HL-60/S4 treated with retinoic acid at 250 ng/mL for 4 days and 3 days (cell line): Measurements from ENCODE around the gene DCC.

Experiments
- in situ Hi-C: fragments of 300-500 bp; cut with MboI; formaldehyde crosslinking; loops from 2 replicates; pipeline ENCODE4 v1.7.0; 2022; ENCODE audit warnings: low sequenced_read_pairs

Gene DCC

DNA sequence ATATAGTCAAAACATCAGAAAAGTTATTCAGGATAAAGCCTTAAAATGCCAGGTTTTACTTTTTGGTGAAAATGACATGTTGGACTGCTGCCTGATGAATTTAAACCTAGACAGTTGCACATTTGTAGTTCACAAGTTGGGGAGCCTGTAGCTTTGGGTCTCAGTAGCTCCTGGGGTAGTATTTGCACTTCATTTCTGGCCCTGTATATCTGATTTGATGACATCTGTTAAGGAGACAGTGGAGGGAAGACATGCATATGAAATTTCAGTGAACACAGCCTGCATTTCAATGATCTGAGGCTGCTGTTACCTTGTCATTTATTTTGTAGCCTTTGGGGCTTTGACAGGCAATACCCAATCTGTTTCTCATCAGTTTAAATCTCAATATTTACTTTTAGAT, 156.4 kb downstream of the DCC start:
- in situ Hi-C loops: no loop called here

DNA sequence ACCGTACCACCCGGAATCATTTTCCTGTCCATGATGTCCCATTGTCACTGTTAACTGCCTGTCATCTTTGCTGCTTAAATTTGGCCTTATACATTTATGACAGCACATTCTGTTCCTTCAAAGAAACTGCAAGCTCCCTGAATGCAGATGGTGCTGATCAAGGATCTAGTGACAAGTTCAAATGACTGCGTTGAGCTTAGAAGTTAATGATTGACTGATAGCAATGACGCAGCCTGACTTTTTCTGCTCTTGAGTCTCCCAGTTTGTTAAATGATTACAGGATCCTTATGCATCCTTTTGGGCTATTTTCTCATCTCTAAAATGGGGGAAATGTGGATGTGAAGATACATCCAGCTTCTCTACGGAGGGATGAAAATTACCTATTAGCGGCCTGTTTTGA, 159.0 kb downstream of the DCC start:
- in situ Hi-C loops: no loop called here

DNA sequence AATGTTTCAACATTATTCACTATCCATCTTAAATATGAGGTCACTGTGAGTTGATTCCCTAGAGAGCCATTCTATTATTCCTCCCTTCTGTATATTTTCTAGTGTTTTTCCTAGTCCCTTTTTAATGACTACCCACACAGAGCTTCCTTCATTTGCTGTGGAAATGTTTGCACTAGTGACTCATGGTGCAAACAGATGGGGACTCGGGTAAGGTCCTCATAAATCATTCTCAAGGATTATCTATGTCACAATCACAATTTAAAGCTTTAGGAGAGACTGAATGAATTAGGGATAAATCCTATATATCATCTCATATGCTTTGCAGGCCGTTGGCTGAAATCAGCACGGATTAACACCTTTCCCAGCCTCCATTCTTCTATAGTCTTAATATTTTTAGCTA, 159.6 kb downstream of the DCC start:
- in situ Hi-C loops: no loop called here

DNA sequence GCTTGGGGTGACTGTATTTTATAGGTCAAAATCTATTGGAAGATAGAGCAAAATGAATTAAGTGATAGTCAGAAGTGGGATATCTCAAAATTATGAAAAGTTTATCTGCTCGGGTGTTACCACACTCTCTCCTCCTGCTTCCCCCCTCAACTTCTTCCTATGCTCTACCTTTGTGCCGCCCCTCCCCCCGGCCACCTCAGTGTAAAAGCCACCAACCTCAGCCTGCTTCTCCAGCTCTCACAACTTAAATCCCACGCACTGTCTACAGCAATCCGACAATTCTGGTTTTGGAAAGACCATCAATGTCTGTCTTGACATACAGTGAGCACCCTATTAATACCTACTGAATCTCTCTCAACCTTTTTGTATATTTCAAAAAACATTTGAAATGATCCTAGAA, 164.6 kb downstream of the DCC start:
- in situ Hi-C loops: no loop called here

DNA sequence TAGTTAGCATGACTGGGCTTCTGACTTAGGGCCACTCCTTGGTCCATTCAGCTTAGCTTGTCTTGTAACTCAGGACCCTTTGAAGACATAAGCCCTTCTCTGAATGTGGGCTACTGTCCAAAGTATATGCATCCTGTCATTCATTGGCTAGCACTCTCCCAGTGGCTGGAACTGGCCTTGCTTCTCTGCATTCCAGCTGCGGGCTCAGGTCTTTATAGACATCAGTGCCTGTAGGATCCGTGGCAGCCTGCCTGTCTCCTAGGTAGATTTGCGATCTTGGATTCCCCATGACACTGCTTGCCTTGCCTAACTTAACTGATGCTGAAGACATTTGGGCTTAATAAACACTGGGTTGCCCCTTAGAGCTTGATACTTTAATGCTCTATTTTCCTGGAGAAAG, 170.1 kb downstream of the DCC start:
- in situ Hi-C loops: no loop called here

DNA sequence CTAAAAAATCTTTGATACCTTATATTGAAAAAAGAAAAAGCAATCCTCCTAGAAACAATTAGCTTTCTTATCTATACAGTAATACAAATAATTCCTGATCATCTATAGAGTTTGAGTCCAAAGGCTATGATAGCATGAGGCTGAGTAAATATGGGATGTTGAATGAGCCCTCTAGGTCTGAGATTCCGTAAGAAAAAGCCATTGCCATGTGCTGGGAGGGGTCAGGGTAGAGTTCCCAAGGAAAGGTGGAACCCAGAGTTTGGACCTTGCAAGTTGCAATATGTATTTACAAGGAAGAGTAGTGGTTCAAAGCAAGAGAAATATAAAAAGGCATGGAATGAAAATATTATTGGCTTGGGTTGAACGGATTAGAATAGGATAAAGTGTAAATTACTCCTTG, 178.1 kb downstream of the DCC start:
- in situ Hi-C loops: no loop called here

DNA sequence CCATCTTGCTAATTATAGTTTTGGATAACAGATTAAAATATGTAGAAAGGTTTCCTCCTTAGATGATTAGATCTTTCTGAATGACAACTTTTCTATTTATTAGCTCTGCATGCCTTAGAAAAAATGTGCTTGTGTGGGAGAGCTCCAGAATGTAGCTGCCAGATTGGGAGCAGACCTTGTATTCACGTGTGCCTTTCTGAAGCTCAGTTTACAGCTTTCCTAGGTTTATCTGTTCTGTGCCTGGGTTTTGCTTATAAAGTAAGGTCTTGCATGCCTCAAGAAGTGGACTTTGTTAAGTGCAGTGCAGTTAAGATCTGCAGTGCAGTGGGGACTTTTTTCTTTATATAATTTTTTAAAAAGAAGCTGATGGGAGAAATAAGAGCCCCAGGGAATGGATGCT, 179.0 kb downstream of the DCC start:
- in situ Hi-C loops: no loop called here

DNA sequence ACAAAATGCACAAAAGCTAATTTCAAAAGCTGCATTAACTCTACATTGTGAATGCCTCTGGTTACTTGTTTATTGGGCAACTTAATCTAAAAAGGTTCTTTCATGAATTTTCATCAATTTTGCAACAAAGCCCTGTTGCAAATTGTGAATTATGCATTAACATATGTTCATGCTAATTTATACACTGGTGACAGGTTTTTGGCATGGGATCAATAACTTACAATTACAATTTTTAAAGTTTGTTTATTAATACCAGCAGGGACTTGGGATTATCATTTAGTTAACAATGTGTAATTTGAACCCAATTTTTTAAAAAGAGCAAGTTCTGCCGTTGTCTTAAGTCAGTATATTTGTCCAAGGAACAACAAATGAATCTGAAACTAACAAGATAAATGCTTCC, 183.6 kb downstream of the DCC start:
- in situ Hi-C loops: no loop called here

DNA sequence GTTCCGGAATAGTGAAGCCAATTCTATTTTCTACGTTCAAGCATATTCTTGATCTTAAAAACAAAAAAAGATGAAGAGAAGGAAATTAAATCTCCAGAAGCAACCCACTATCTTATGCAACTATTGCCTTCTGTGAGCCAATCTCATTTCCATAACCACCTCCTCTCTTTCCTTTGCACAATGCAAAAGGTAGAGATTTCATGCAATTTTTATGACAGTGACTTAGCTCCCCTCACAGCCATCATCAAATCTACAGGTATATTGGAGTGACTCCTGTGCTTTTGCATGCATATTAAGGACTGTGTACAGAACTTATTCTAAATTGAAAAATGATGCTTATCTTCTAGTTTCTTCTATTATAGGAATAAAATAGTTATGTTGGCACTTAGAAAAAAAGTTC, 191.8 kb downstream of the DCC start:
- in situ Hi-C loops: no loop called here

DNA sequence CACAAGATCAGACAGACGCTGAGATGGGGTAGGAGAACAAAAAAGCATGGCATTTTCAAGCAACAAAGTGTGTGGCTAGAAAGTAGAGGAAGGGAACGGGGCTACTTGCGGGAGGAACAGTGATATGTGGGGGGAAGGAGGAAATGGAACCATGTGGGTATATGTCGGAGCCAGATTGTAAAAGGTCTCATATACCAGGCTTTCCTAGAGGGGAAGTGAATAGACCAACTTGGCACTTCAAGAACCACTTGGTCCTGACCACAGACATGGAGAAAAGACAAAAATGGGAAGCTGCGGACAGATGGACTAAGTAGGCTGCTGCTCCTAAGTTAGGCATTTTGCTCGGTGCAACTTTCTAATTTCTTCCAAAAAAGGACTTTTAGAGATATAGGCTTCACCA, 196.0 kb downstream of the DCC start:
- in situ Hi-C loops: no loop called here

DNA sequence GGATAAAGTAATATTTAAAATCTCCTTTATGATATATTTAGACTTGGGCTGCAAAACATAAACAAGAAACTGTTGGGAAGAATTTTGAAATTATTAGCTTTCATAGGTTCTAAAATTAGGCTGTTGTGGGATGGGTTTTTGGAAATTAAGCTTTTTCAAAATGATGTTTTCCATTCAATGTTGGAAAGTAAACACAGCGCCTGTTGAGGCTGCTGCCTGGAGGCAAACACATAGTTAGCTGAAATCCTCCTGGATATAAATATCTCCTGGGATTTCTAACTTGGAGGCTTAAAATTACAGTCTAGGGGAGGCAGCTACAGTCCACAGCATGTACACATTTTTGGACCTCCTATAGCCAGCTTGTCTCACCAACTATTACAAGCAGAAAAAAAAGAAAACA, 197.3 kb downstream of the DCC start:
- in situ Hi-C loops: no loop called here

DNA sequence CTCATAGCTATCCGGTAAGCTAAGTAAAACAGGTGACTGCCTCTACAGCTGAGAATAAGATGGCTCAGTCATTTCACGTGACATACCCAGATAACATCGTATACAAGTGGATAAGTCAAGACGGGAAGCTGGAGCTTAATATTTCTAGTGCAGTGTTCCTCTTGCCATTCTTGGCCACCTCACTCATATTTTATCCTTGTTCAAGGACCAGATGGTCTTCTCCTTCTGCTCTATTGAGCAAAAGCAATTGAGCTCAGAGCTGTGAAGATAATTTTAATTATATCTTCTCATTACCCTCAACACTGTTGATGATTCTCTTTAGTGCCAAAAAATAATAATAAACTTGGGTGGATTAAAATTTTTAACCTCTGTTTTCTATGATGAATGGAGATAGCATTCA, 201.1 kb downstream of the DCC start:
- in situ Hi-C loops: no loop called here

DNA sequence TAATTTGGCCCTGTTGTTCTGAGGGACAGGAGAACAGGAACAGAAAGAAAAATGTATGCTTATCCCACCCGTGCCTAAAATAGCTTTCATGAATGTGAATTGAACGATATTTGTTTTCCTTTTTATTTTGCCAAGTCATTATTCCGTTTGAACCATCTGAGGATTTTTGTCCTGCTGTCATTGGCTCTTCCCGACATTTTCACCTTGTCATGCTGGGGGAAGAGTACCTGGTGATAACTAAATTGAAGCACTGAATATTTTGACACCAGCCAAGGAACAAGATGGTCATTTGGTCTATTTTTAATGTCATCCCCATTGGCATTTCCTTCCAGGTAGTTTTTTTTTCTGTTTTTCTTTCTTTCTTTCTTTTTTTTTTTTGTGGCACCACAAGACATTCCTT, 204.1 kb downstream of the DCC start:
- in situ Hi-C loops: no loop called here

DNA sequence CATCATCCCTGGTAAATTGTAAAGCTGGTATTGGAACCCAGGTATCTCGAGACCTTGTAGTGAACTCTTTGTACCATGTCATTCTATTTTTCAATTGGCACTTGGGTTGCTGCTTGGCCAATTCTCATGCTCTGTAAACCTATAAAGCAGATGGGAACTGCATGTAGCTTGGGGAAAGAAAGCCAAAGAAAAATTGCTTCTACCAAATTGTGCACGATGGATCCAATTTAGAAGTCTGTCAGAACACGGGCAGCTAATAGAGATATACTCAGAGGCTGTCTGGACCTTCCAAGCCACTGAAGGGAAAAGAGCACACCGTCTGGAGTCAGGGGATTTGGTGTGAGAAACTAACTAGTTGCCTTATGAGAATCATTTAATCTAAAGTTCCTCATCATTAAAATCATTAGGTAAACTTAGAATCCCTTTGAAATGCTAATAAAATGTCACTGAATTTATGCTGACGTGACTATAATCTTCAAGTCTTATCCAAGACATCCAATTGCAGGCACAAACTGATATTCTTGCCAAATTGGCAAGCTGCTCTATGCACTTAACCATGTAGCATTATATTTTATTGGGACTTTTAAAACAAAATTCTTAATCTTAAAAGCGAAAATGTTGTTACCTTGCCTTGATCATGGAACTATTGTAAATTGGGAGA, 206.8 kb downstream of the DCC start:
- in situ Hi-C loops: no loop called here

DNA sequence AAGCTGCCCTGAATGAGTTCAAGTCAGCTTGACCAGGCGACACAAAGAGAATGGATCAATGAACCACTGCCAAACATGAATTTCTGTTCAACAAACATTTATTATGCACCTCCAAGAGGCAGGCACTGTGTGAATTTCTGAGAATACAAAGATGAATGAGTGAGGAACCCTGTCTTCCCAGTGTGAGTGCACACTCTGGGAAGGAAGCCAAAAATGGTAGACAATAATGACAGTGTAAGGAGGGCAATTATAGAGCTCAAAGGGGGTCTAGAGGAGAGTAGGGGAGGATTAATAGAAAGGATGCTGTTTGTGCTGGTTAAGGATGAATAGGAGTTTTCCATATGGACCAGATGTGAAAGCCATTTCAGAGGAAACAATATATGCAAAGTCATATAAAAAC, 213.4 kb downstream of the DCC start:
- in situ Hi-C loops: no loop called here

DNA sequence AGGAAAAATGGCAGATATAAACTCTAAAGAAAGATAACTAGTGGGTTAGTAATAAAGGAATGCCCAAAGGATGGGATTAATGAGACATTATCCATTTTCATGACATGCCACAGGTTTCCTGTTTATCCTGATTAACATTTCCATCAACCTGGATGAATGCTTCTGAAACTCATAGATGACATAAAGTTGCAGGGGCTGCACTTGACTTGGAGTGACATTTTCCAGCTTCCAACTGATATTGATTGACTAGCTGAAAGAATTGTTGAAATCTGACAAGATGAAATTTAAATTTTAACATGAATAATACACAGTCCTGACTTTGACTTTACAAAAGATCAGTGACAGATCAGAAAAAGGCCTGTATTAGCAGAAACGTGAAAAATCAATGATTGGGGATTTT, 214.2 kb downstream of the DCC start:
- in situ Hi-C loops: no loop called here

DNA sequence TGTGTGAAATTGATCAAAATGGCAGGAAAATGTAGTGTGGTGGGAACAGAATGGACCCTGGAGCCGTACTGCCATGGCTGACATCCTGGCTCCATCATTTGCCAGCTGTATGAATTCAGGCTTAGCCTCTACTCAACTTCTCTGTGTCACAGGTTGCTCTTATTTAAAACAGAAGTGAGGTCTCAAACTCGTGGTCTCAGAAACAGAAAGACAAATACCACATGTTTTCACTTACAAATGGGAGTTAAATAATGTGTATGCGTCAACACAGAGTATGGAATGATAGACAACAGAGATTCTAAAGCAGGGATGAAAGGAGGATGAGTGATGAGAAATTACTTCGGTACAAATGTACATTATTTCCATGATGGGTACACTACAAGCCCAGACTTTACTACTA, 227.4 kb downstream of the DCC start:
- in situ Hi-C loops: no loop called here

DNA sequence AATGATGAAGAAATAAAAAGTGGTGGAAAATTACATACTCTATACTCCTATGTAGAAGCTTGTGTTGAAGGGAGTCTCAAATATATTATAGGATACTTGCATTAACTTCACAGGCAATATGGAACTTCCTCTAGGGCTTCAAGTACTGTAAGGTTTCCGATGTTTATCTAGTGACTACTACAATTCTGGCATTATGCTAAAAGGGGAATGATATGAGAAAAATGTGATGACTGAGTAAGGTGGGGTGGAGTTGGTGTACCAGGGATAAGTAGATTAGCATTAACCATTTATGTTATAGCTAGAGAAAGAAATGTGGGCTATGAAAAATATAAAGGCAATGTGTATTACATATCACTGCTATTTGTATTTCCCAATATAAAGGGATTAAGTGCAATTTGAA, 229.5 kb downstream of the DCC start:
- in situ Hi-C loops: no loop called here

DNA sequence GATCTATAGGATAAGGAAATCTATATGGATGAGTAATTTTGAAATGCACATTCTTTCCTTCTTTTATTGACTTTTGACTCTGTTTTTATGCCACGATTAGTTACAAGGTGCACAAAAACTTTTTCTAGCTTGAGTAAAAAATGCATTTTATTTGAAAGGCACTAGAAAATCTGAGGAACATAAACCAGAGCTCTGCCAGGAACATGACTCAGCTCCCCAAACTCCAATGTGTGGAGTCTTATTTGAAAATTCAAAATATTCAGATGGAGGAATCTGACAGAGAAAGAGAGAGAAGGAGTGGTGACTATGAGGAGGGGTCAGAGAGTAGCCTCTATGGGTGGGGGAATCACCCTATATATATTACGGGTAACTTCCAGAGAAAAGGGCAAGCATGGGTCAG, 231.0 kb downstream of the DCC start:
- in situ Hi-C loops: no loop called here

DNA sequence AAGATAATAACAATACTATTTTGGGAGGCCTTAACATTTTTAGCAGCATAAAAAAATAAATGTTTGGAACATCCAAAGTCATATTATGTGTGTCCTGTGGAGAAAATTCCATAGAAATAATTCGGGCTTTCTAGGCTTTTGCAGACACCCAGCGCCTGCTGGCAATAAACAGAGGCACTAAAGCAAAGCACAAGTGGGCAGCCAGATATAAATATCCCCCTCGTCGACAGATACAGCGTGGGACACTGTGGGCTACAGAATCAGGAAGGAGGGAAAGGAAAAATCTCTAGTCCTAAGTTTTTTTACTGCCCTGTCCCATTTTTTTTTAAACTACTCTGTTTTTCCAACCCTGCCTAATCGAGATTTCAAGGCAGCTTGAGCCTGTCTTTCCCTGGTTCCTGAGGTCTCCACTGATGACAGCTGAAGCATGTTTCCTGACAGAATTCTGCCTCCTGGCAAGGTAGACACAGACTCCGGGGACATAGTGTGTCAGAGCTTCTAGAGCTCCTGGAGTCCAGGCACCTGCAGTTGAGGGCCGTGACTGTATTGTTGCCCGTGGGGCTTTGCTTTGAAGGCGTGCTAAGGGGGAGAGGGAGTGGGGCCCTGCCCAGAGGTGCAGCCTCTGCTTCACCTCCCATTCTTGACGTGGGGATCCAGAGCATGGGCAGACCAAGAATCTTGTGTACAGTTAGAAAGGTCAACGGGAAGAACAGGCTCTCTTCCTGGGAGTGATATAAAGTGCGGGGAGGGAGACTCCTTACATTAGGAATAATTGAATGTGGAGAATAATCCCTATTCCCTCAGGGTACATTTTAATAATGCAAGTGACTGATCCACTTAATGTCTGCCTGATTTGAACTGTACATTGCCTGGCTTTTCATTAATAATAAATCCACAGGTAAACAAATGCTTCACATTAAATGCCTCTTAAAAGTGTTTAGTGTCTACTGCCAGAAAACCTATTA, 232.3 kb downstream of the DCC start:
- in situ Hi-C loops: no loop called here

DNA sequence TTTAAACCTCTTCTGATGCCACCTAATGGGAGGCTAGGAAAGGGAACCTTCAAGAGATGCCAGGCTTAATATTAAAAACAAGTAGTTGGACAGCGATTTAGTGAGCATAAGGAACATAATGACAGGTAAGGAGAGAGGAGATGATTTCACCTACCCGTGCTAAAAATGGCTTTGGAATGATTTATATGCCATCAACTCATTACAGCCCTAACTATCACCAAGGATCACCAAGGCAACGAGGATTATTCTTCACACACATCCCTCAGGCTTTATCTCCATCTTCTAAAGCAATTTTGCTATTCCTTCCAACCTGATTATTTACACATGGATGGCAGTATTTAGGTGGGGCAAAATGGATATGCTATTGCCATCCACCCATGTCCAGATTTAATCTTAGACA, 237.8 kb downstream of the DCC start:
- in situ Hi-C loops: no loop called here

DNA sequence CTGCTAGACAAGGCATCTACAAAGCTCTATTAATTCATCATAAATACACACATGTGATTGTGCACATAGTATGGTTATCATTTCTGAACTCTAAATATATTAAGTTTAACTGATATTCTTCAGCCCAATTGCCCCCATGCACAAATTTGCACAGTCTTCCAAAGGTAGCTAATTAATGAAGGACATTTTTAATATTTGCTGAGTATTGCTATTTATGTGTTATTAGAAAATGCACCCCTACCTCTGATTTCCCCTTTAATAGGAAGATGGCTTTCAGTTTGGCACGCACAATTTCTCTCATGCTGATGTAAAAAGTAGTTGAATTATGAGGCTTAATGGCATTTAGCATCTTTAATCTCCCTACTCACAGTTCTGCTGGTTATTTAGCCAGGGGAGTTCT, 242.1 kb downstream of the DCC start:
- in situ Hi-C loops: no loop called here

DNA sequence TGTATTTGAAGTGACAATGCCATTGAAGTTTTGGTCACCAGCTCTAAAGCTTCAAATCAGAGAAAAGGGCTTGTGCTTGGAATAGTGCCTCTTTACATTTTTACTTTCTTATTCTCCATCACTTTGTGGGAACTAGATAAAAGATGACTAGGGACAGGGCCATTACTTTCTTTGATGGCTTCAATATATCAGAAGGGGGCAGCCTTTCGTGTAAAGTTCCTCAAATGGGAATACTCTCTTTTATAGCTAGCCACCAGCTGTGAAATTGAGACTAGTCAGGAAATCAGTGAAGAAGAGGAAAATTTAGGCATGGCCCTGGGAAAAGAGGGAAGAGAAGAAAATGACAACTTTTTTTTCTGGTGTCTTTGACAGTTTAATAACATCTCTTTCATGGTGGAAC, 242.5 kb downstream of the DCC start:
- in situ Hi-C loops: no loop called here
